ENCODE data around the gene CYP2W1. TPM values are rescaled to one million over a fixed set of nuclear protein-coding genes. Genes with fewer than 3 reads are reported as not detected.

The CYP2W1 gene
- total and polyA plus RNA-seq, 2 donors (not counting 3 experiments of a cell fraction or from before 2014, with no cell fraction given): not detected

DNA sequence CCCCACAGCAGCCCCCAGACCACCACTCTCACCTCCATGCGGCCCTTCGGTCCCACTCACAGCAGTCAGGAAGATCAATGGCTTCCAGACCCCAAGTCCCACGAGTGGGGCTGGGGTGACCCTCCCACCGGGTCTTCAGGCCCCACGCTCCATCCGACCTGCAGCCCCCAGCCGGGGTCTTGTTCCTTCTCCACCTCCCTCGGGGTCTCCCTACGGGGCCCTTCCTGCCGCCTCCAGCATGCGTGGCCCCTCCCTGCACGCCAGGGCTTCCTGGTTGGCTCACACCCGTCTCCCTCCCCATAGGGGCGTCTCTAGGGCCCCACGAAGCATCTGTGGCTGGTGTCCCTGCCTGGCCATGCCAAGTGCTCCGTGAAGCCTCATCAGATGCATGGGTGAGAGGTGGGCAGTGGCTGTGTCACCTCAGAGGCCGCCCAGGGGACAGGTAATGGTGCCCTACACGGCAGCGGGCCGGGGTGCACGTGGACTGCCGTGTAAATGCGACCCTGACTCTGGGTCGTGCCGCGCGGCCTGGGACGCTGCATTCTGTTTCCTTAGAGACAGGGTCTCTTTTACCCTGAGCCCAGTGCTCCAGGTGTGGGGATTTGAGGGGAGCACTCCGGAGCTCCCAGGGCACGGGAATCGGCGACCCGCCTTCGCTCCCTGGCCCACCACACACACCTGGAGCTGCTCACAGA lies 48.4 kb upstream of the CYP2W1 start:
- ChIA-PET CTCF (no interaction called here), POLR2A (no interaction called here)
- Histone ChIP-seq H3K9me1 (replicated peaks; ENCODE audit: control insufficient read depth, extremely low read depth, insufficient read depth, low read length) (no peaks in the 10 kb centered on the region), H3K36me3 (ENCODE audit: control insufficient read depth in 2 of 2, extremely low read depth in 1 of 2, insufficient read depth in 2 of 2, low read length in 2 of 2) (no peaks in the 10 kb centered on the region), H3K79me2 (ENCODE audit: control insufficient read depth, insufficient read depth, low read length) (no peaks in the 10 kb centered on the region), H3K27me3 (ENCODE audit: control insufficient read depth in 2 of 2, insufficient read depth in 2 of 2, low read length in 2 of 2) (no peaks in the 10 kb centered on the region), H3K27ac (ENCODE audit: insufficient read depth, low read depth, low read length) (no peak overlapping the region), H2AFZ (ENCODE audit: low read depth, low read length) (no peak overlapping the region), H4K20me1 (replicated peaks; ENCODE audit: control insufficient read depth, extremely low read depth, insufficient read depth, low read length) (no peaks in the 10 kb centered on the region), H3K4me3 (replicated peaks in 1 of 3; ENCODE audit: insufficient read depth in 1 of 3, low read depth in 1 of 3, low read length in 3 of 3) (no peak overlapping the region), H3K4me2 (ENCODE audit: insufficient read depth, low read length) (no peak overlapping the region), H3K4me1 (ENCODE audit: control insufficient read depth, extremely low read depth, insufficient read depth, low read length) (no peaks in the 10 kb centered on the region), H3K9me3 (replicated peaks; ENCODE audit: control insufficient read depth, insufficient read depth, low read length) (no peaks in the 10 kb centered on the region), H3K9ac (replicated peaks; ENCODE audit: extremely low read depth, insufficient read depth, low read length) (no peak overlapping the region)
- intact Hi-C loops (cut with micrococcal nuclease): no loop called here
- BruUV-seq (replicated peaks): no TSS peak
- FAIRE-seq (no peak), DNase-seq (ENCODE audit: low read depth, low spot score) (no peak)
- TF ChIP-seq FOS (IDR thresholded peaks at IDR 0.05; ENCODE audit: borderline replicate concordance, insufficient read depth, low read length) (no peak), GATA2 (IDR thresholded peaks at IDR 0.05; ENCODE audit: insufficient read depth, insufficient read length, low read depth, low read length) (no peak), MYC (IDR thresholded peaks at IDR 0.05; ENCODE audit: low read depth, low read length) (no peak), POLR2A (IDR thresholded peaks at IDR 0.05; ENCODE audit: low read depth, low read length) (no peak), POLR2AphosphoS5 (IDR thresholded peaks at IDR 0.05; ENCODE audit: insufficient read depth, low read depth, low read length) (no peak), EZH2 (IDR thresholded peaks at IDR 0.05; ENCODE audit: borderline replicate concordance, low read depth, low read length, severe bottlenecking) (no peak), JUN (IDR thresholded peaks at IDR 0.05; ENCODE audit: borderline replicate concordance, insufficient read depth, insufficient read length, low read depth) (no peak)
- TF ChIP-seq, protein P1, sequence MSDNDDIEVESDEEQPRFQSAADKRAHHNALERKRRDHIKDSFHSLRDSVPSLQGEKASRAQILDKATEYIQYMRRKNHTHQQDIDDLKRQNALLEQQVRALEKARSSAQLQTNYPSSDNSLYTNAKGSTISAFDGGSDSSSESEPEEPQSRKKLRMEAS (IDR thresholded peaks at IDR 0.05; ENCODE audit: insufficient read depth, insufficient read length): no peak
- TF ChIP-seq, protein P2, sequence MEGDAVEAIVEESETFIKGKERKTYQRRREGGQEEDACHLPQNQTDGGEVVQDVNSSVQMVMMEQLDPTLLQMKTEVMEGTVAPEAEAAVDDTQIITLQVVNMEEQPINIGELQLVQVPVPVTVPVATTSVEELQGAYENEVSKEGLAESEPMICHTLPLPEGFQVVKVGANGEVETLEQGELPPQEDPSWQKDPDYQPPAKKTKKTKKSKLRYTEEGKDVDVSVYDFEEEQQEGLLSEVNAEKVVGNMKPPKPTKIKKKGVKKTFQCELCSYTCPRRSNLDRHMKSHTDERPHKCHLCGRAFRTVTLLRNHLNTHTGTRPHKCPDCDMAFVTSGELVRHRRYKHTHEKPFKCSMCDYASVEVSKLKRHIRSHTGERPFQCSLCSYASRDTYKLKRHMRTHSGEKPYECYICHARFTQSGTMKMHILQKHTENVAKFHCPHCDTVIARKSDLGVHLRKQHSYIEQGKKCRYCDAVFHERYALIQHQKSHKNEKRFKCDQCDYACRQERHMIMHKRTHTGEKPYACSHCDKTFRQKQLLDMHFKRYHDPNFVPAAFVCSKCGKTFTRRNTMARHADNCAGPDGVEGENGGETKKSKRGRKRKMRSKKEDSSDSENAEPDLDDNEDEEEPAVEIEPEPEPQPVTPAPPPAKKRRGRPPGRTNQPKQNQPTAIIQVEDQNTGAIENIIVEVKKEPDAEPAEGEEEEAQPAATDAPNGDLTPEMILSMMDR (IDR thresholded peaks at IDR 0.05; ENCODE audit: extremely low read depth in 1 of 2, insufficient read depth in 1 of 2, low read depth in 1 of 2, low read length in 2 of 2): no peak
- dilution Hi-C loops (cut with MboI; ENCODE audit: extremely low pct_ligation_motif_present, low sequenced_read_pairs): no loop called here

All from endothelial cell of umbilical vein (primary cell).